Measurements from ENCODE around the gene MCFD2. TPM values are rescaled to one million over a fixed set of nuclear protein-coding genes. Genes with fewer than 3 reads are reported as not detected.

The MCFD2 gene
- total RNA-seq, 1 donor from 2014 or later, result 79.8 TPM

GRCh38 chr2:46952171-46952570, 36.6 kb upstream of the MCFD2 start:
- no peak overlapping the region for H3K27ac Mint-ChIP-seq (ENCODE audit: unreplicated experiment)
- H3K9me3 Mint-ChIP-seq, result no peaks in the 10 kb centered on the region
- no peak for TF ChIP-seq CTCF (conservative IDR thresholded peaks at IDR 0.05)
- DNase-seq (ENCODE audit: low read depth, low spot score), result no peak
- no peak overlapping the region for H3K4me3 Mint-ChIP-seq
- H3K36me3 Mint-ChIP-seq (ENCODE audit: low read depth), result peaks cover 8% of the 10 kb centered on the region
- no peaks in the 10 kb centered on the region for H3K27me3 Mint-ChIP-seq (ENCODE audit: low read depth)
- H3K4me1 Mint-ChIP-seq, result peaks cover 12% of the 10 kb centered on the region

GRCh38 chr2:46951290-46952064, 35.9 kb upstream of the MCFD2 start:
- no peak overlapping the region for H3K27ac Mint-ChIP-seq (ENCODE audit: unreplicated experiment)
- H3K4me3 Mint-ChIP-seq, result no peak overlapping the region
- DNase-seq (ENCODE audit: low read depth, low spot score), result no peak
- TF ChIP-seq CTCF (conservative IDR thresholded peaks at IDR 0.05), result no peak
- H3K27me3 Mint-ChIP-seq (ENCODE audit: low read depth), result no peaks in the 10 kb centered on the region
- peaks cover 12% of the 10 kb centered on the region for H3K4me1 Mint-ChIP-seq
- H3K9me3 Mint-ChIP-seq, result no peaks in the 10 kb centered on the region
- peaks cover 8% of the 10 kb centered on the region for H3K36me3 Mint-ChIP-seq (ENCODE audit: low read depth)

GRCh38 chr2:46950314-46950713, 34.7 kb upstream of the MCFD2 start:
- TF ChIP-seq CTCF (conservative IDR thresholded peaks at IDR 0.05), result no peak

GRCh38 chr2:46947841-46948240, 32.2 kb upstream of the MCFD2 start:
- Mint-ChIP-seq H3K27me3 (ENCODE audit: low read depth) (peaks cover 6% of the 10 kb centered on the region), H3K4me1 (no peaks in the 10 kb centered on the region), H3K27ac (ENCODE audit: unreplicated experiment) (no peak overlapping the region), H3K4me3 (no peak overlapping the region), H3K9me3 (no peaks in the 10 kb centered on the region), H3K36me3 (ENCODE audit: low read depth) (peaks cover 5% of the 10 kb centered on the region)
- no peak for TF ChIP-seq CTCF (conservative IDR thresholded peaks at IDR 0.05)
- no peak for DNase-seq (ENCODE audit: low read depth, low spot score)

More at GRCh38 chr2:46950314-46950713, 34.7 kb upstream of the MCFD2 start:
- Mint-ChIP-seq H3K9me3 (no peaks in the 10 kb centered on the region), H3K27me3 (ENCODE audit: low read depth) (no peaks in the 10 kb centered on the region), H3K27ac (ENCODE audit: unreplicated experiment) (peak overlapping the region; percentile 43), H3K36me3 (ENCODE audit: low read depth) (peaks cover 8% of the 10 kb centered on the region), H3K4me1 (peaks cover 9% of the 10 kb centered on the region), H3K4me3 (no peak overlapping the region)
- no peak for DNase-seq (ENCODE audit: low read depth, low spot score)

GRCh38 chr2:46945671-46946070, 30.1 kb upstream of the MCFD2 start:
- H3K9me3 Mint-ChIP-seq, result no peaks in the 10 kb centered on the region
- H3K36me3 Mint-ChIP-seq (ENCODE audit: low read depth), result no peaks in the 10 kb centered on the region
- no peak for TF ChIP-seq CTCF (conservative IDR thresholded peaks at IDR 0.05)
- H3K4me1 Mint-ChIP-seq, result peaks cover 11% of the 10 kb centered on the region
- DNase-seq (ENCODE audit: low read depth, low spot score), result no peak
- no peak overlapping the region for H3K4me3 Mint-ChIP-seq
- H3K27ac Mint-ChIP-seq (ENCODE audit: unreplicated experiment), result no peak overlapping the region
- H3K27me3 Mint-ChIP-seq (ENCODE audit: low read depth), result peaks cover 19% of the 10 kb centered on the region
